IMR-90 (cell line): ENCODE measurements around the gene TBC1D23. TPM values are rescaled to one million over a fixed set of nuclear protein-coding genes. Genes with fewer than 3 reads are reported as not detected.

ENCODE experiments used
- ATAC-seq: fragments of 200-7000 bp; cut with Tn5 transposase; 2 replicates; pipeline ENCODE4 v1.9.1; 2020; ENCODE audit warnings: low read depth, mild to moderate bottlenecking, moderate library complexity
- BruUV-seq: library from RNA; stranded (reverse); fragments of 400-500 nt; replicated peaks from 2 replicates; lab custom pipeline; 2021; lab: Mats Ljungman, UMichigan
- CTCF ChIA-PET: fragments of 300-600 bp; formaldehyde crosslinking; extraction: SDS; loops from one replicate; lab custom pipeline; 2021; ENCODE audit warnings: antibody characterized with exemption; lab: Yijun Ruan, JAX
- POLR2A ChIA-PET: fragments of 300-600 bp; sonication (Branson Sonifier 250); formaldehyde crosslinking; loops from one replicate; lab custom pipeline; 2022; ENCODE audit warnings: antibody characterized with exemption; ENCODE audit not compliant: unreplicated experiment; lab: Charles Lee
- DNase-seq: peaks from one replicate; pipeline ENCODE4 v3.0.0; 2013
- H2AFZ ChIP-seq: replicated peaks from 2 replicates; pipeline ENCODE3; 2013; ENCODE audit warnings: low read length, mild to moderate bottlenecking; ENCODE audit not compliant: poor library complexity
- H2AK5ac ChIP-seq: 2 replicates; pipeline ENCODE4 v1.6.1; 2013; ENCODE audit warnings: low read depth, low read length, inconsistent platforms
- H2AK9ac ChIP-seq: replicated peaks from 2 replicates; pipeline ENCODE3; 2013; ENCODE audit warnings: mild to moderate bottlenecking, low read depth, low read length, moderate library complexity; ENCODE audit not compliant: poor library complexity
- H2BK120ac ChIP-seq: 2 replicates; pipeline ENCODE4 v1.6.1; 2013; ENCODE audit warnings: low read depth, low read length, inconsistent platforms
- H2BK15ac ChIP-seq: 3 replicates; pipeline ENCODE4 v1.6.1; 2013; ENCODE audit warnings: low read depth, low read length, inconsistent platforms
- H2BK20ac ChIP-seq: 2 replicates; pipeline ENCODE4 v1.6.1; 2013; ENCODE audit warnings: low read depth, mild to moderate bottlenecking, inconsistent platforms, low read length, moderate library complexity
- H2BK5ac ChIP-seq: 2 replicates; pipeline ENCODE4 v1.6.1; 2013; ENCODE audit warnings: mild to moderate bottlenecking, low read depth, low read length, inconsistent platforms; ENCODE audit not compliant: poor library complexity, severe bottlenecking
- H3K14ac ChIP-seq: replicated peaks from 2 replicates; pipeline ENCODE4 v1.6.1; 2013; ENCODE audit warnings: low read depth, low read length, inconsistent platforms
- H3K18ac ChIP-seq: 2 replicates; pipeline ENCODE4 v1.6.1; 2013; ENCODE audit warnings: low read depth, low read length, control low read depth
- H3K23ac ChIP-seq: 2 replicates; pipeline ENCODE4 v1.6.1; 2013; ENCODE audit warnings: low read depth, low read length, inconsistent platforms
- H3K27ac ChIP-seq: 2 replicates; pipeline ENCODE4 v1.5.1; 2013; ENCODE audit warnings: mild to moderate bottlenecking, control low read depth, low read length; ENCODE audit not compliant: insufficient read depth
- H3K27me3 ChIP-seq: 2 replicates; pipeline ENCODE4 v1.6.1; 2013; ENCODE audit warnings: low read length; ENCODE audit not compliant: control insufficient read depth, insufficient read depth
- H3K36me3 ChIP-seq: 2 replicates; pipeline ENCODE4 v1.6.1; 2013; ENCODE audit warnings: low read length, mixed read lengths; ENCODE audit not compliant: control insufficient read depth, insufficient read depth
- H3K4ac ChIP-seq: 2 replicates; pipeline ENCODE4 v1.6.1; 2013; ENCODE audit warnings: low read depth, low read length, inconsistent platforms
- H3K4me1 ChIP-seq: 2 replicates; pipeline ENCODE4 v1.6.1; 2013; ENCODE audit warnings: low read length, mixed read lengths; ENCODE audit not compliant: control insufficient read depth, insufficient read depth
- H3K4me2 ChIP-seq: 2 replicates; pipeline ENCODE4 v1.6.1; 2013; ENCODE audit warnings: low read depth, mild to moderate bottlenecking, control low read depth, low read length, moderate library complexity
- H3K4me3 ChIP-seq: 2 replicates; pipeline ENCODE4 v1.5.1; 2013; ENCODE audit warnings: low read depth, mild to moderate bottlenecking, control low read depth, low read length, moderate library complexity; ENCODE audit not compliant: insufficient read depth
- H3K56ac ChIP-seq: 2 replicates; pipeline ENCODE4 v1.6.1; 2013; ENCODE audit warnings: low read length, inconsistent platforms; ENCODE audit not compliant: insufficient read depth; ENCODE audit errors: extremely low read depth
- H3K79me1 ChIP-seq, 2 experiments: 2 replicates each; pipeline ENCODE4 v1.6.1; 2013; ENCODE audit warnings: low read length in 2 of 2, inconsistent platforms in 1 of 2, low read depth in 1 of 2
- H3K9ac ChIP-seq: 2 replicates; pipeline ENCODE4 v1.6.1; 2013; ENCODE audit warnings: low read depth, low read length, control low read depth
- H3K9me1 ChIP-seq: 2 replicates; pipeline ENCODE4 v1.6.1; 2013; ENCODE audit warnings: low read length, inconsistent platforms; ENCODE audit not compliant: insufficient read depth
- H3K9me3 ChIP-seq: 2 replicates; pipeline ENCODE4 v1.6.1; 2013; ENCODE audit warnings: low read length; ENCODE audit not compliant: control insufficient read depth, insufficient read depth
- H4K20me1 ChIP-seq: 2 replicates; pipeline ENCODE4 v1.6.1; 2013; ENCODE audit warnings: low read length, inconsistent platforms; ENCODE audit not compliant: insufficient read depth
- H4K5ac ChIP-seq: 2 replicates; pipeline ENCODE4 v1.6.1; 2013; ENCODE audit warnings: mild to moderate bottlenecking, low read depth, low read length, control low read depth
- H4K8ac ChIP-seq, 2 experiments: 2 replicates each; pipeline ENCODE4 v1.6.1; 2013; ENCODE audit warnings: low read depth in 2 of 2, low read length in 2 of 2, control low read depth in 1 of 2, inconsistent platforms in 1 of 2
- H4K91ac ChIP-seq: 2 replicates; pipeline ENCODE4 v1.6.1; 2013; ENCODE audit warnings: low read depth, low read length, inconsistent platforms; ENCODE audit not compliant: insufficient read depth
- MAFK ChIP-seq: IDR thresholded peaks from 2 replicates; pipeline ENCODE4 v1.6.1; 2012; ENCODE audit warnings: low read depth, low read length, improper control_type of control experiment
- MXI1 ChIP-seq: IDR thresholded peaks from 2 replicates; pipeline ENCODE4 v1.6.1; 2012; ENCODE audit warnings: low read depth, mild to moderate bottlenecking, low read length, moderate library complexity, borderline replicate concordance
- POLR2A ChIP-seq: IDR thresholded peaks from 2 replicates; pipeline ENCODE4 v1.6.1; 2012; ENCODE audit warnings: mild to moderate bottlenecking, low read depth, low read length
- dilution Hi-C: fragments of 300-500 bp; cut with HindIII; formaldehyde crosslinking; loops from one replicate; pipeline ENCODE4 v1.14.3; 2018; ENCODE audit warnings: low sequenced_read_pairs; ENCODE audit not compliant: unreplicated experiment
- in situ Hi-C: fragments of 300-500 bp; cut with MboI; formaldehyde crosslinking; loops from 3 replicates; pipeline ENCODE4 v1.14.3; 2019; ENCODE audit warnings: low sequenced_read_pairs, inconsistent platforms, mixed read lengths
- intact Hi-C: fragments of 100-400 bp; cut with micrococcal nuclease; formaldehyde crosslinking; loops from 2 replicates; pipeline ENCODE4 v1.10.0; 2022
- polyA plus RNA-seq, 3 experiments: library from polyadenylated mRNA; depleted of rRNA; stranded (reverse); fragments of >200 nt; gene quantifications; 2 replicates each; pipeline ENCODE4 v1.2.3, GENCODE V29; 2012; ENCODE audit warnings: low replicate concordance in 1 of 3
- total RNA-seq: library from RNA; depleted of rRNA; stranded (reverse); fragments of >200 nt; gene quantifications from 2 replicates; pipeline ENCODE4 v1.2.3, GENCODE V29; 2012

TBC1D23 gene
- total and polyA plus RNA-seq, 2 of the 4 experiments (the other 2 are of a cell fraction): 21.2 to 67.0 TPM

DNA sequence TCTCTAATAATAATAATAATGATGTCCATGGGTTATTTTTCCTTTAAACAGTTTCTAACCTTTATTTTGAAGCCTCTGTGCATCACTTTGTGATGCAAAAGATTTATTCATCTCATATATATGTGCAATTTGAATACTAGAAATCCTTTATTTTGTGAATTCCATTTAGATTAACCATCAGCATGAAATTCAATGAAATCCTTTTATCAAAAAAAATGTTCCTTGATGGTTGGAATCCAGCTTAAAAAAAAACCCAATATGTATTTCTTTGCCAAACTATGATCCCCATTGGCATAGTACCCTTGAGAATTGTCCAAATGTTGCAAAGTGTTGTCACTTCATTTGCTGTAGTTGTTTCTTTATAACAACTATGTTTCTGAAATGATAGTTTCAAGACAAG, 7.4 kb downstream of the TBC1D23 start:
- no peak for ATAC-seq
- H3K4me1 ChIP-seq: peaks cover 6% of the 10 kb centered on the region
- no peak overlapping the region for H3K14ac ChIP-seq
- peaks cover 4% of the 10 kb centered on the region for H3K9me1 ChIP-seq
- H3K9ac ChIP-seq: no peak overlapping the region
- no peak overlapping the region; a peak in 1 of 4 replicates for H4K8ac ChIP-seq
- H3K9me3 ChIP-seq: no peaks in the 10 kb centered on the region
- no peak overlapping the region for H4K91ac ChIP-seq
- dilution Hi-C loops (no loop called here), intact Hi-C loops (no loop called here), in situ Hi-C loops (no loop called here)
- no peak overlapping the region for H3K56ac ChIP-seq
- H3K36me3 ChIP-seq: no peaks in the 10 kb centered on the region
- H3K4me3 ChIP-seq: no peak overlapping the region
- ChIA-PET POLR2A (no interaction called here), CTCF (no interaction called here)
- no peak overlapping the region for H2BK15ac ChIP-seq
- H3K27ac ChIP-seq: no peak overlapping the region
- no peak overlapping the region; the same call in 1 of the 2 replicates for H3K18ac ChIP-seq
- peak overlapping the region; percentile 96 for H2BK5ac ChIP-seq
- peaks cover 21% of the 10 kb centered on the region; the same call in 1 of the 2 replicates for H4K20me1 ChIP-seq
- BruUV-seq: no TSS peak
- H3K27me3 ChIP-seq: no peaks in the 10 kb centered on the region
- no peak overlapping the region for H2BK120ac ChIP-seq
- H3K23ac ChIP-seq: no peak overlapping the region
- H3K4ac ChIP-seq: peak overlapping the region; percentile 29; the same call in 1 of the 2 replicates
- no peak overlapping the region for H2AK5ac ChIP-seq
- H2BK20ac ChIP-seq: no peak overlapping the region
- H3K4me2 ChIP-seq: peak overlapping the region; percentile 64; the same call in 1 of the 2 replicates
- H2AK9ac ChIP-seq: no peak overlapping the region
- DNase-seq: peak; percentile 24
- TF ChIP-seq MAFK (no peak), POLR2A (no peak), MXI1 (no peak)
- no peak overlapping the region for H4K5ac ChIP-seq
- no peak overlapping the region for H2AFZ ChIP-seq
- H3K79me1 ChIP-seq: peaks cover 10 to 47% of the 10 kb centered on the region in 2 experiments
